A375 (cell line): Measurements from ENCODE around the gene LETM1. TPM values are rescaled to one million over a fixed set of nuclear protein-coding genes. Genes with fewer than 3 reads are reported as not detected.

Experiments used
- total RNA-seq: library from RNA; depleted of rRNA; stranded (reverse); fragments of >200 nt; shearing (Covaris generic); gene quantifications from 2 replicates; pipeline ENCODE4 v1.2.3, GENCODE V29; 2014; rRNA removed

Gene LETM1
- total RNA-seq = 112 and 114 TPM in 2 replicates

GRCh38 chr4:1856071-1856942 is at the start of gene LETM1:
LETM1 (minus strand) TSS chr4:1856156; CDS start chr4:1855950, 206 bp downstream.

GRCh38 chr4:1870578-1871443 is 14.9 kb upstream of the LETM1 start, which contains the start of gene NSD2:
NSD2 (plus strand) TSS chr4:1871393; CDS start chr4:1900655, 29,262 bp downstream.

GRCh38 chr4:1792832-1793495 is 63.0 kb downstream of the LETM1 start, which contains the start of gene FGFR3:
FGFR3 (plus strand) TSS chr4:1793293; CDS start chr4:1793935, 642 bp downstream.

Other genes starting within 250 kb of the LETM1 start
- 3.2 and 5.8 TPM in 2 replicates for gene FAM53A, start 171.8 kb downstream of the LETM1 start, total RNA-seq
- gene SLBP, start 143.8 kb downstream of the LETM1 start, total RNA-seq = 117 and 120 TPM in 2 replicates
- gene TMEM129, start 134.8 kb downstream of the LETM1 start, total RNA-seq = 41.4 and 51.4 TPM in 2 replicates
- 39.3 and 41.1 TPM in 2 replicates for gene TACC3, start 134.6 kb downstream of the LETM1 start, total RNA-seq
- gene FGFR3, start 62.9 kb downstream of the LETM1 start, total RNA-seq = 2.8 and 3.1 TPM in 2 replicates
- 74.6 and 84.9 TPM in 2 replicates for gene NSD2, start 15.2 kb upstream of the LETM1 start, total RNA-seq
- 38.4 and 38.8 TPM in 2 replicates for gene NELFA, start 152.8 kb upstream of the LETM1 start, total RNA-seq
- 5.0 and 6.1 TPM in 2 replicates for gene NAT8L, start 203.2 kb upstream of the LETM1 start, total RNA-seq